HG02623 (cell line): ENCODE results near the gene FUT3.

Experiments
- ATAC-seq: cut with Tn5 transposase; IDR thresholded peaks from one replicate; pipeline ENCODE4 v1.9.1; 2021; ENCODE audit warnings: moderate library complexity; ENCODE audit not compliant: unreplicated experiment

Gene FUT3

DNA sequence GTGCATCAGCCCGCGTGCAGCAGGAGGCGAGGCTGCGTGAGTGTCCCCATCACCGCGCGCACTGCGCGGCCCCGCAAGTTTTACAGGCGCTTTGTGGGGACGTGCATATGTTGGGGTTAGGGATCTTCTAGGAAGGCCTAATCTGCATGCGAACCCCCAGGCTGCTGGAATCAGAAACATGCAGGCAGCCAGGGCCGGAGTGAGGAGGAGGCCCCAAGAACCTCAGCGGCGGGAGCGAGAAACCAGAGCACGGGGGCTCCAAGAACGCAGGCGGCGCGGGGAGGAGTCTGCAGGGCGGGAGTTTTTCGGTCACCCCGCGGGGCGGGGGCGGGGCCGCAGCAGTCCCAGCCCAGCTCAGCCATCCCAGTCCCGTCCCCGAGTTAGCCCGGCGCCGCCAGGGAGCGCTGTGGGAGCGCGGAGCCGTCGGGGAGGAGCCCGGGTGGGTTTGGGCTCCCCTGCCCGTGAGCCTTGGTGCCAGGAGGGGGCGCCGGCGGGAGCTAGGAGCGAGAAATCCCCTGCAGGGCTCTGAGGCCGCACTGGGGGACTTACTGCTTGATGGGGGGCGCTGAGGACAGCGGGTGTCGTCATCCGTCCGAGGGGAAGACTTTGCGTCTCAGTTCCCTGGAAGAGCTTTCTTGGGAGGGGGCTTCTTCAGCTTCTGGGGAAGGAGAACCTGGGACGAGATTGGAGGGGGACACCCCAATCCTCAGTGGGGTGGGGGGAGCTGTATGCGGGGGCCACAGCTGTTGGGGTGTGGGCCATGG, 47.3 kb downstream of the FUT3 start:
- peak; percentile 60 for ATAC-seq

DNA sequence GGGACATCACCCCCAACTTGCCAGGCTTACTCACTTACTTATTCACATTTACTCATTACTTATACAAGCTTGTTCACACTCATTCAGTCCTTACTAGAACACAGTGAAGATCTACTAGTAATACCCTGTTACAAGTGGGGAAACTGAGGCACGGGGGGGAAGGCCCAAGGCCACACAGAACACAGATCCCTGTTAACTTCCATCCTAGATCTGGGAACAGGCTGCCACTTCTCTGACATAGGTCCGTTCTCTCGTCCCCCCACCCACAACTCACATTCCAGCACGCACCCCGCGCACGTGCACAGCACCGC, 47.9 kb downstream of the FUT3 start:
- no peak for ATAC-seq

DNA sequence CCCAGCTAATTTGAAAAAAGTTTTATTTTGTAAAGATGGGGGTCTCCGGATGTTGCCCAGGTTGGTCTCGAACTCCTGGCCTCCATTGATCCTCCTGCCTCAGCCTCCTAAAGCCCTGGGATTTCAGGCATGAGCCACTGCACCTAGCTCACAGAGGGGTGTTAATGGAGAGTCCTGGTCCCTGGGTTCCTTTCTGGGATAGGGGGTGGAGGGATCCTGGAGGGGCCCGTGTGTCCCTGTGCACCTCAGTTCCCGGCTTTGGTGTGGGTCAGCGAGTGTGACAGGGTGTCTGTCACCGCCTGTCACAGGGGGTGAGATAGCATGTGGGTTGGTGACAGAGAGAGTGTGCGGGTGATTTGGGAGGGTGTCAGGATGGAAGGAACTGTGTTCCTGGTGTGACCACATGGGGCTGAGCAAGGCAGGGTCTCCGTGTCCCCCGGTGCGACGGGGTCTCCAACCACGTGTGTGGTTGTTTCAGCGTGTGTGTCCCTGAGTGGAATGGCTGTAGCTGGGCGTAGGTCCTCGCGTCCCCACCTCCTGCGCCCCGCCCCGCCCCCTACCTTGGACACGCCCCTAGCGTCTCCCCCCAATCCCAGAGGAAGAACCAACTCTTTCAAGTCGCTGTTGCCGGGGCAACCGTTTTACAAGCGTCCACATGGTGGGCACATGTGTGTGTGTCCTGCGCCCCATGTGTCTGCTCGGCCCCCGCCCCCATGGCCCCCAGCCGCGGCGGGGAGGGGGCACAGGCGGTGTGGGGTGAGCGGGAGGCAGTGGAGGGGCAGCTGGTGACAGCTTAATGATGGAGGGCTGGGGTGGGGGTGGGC, 49.2 kb downstream of the FUT3 start:
- no peak for ATAC-seq

DNA sequence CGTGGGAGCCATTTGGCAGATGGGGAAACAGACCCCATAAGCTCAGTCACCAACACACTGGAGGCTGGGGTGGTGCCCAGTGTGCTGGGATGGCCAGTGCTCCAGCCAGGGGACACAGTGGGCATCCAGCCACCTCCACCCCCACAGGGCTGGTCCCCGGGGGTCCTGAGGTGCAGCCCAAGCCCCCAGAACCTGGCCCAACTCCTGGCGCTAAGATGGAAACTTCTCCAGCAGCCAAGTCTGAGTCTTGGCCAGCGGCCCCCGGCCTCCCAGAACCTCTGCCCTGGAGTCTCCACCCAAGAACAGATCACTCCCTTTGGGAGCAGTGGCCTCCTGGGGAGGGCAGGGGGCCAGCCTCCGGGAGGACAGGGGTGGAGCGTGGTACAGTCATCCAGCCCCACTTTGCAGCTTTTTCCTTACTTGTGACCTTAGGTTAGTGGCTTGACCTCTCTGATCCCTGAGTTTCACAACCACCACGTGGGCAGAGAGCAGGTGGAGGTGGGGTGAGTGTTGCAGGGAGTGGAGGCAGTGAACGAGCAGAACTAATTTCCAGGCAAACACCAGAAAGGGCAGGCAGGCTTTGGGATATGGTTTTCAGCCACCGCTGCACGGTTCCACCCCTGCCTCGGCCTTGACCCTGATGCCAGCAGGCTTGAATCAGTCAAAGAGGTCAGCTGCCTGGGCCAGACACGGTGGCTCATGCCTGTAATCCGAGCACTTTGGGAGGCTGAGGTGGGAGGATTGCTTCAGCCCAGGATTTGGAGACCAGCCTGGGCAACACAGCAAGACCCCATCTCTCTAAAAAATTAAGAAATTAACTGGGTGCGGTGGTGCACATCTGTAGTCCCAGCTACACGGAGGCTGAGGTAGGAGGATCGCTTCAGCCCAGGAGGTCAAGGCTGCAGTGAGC, 50.6 kb downstream of the FUT3 start:
- ATAC-seq, result no peak

DNA sequence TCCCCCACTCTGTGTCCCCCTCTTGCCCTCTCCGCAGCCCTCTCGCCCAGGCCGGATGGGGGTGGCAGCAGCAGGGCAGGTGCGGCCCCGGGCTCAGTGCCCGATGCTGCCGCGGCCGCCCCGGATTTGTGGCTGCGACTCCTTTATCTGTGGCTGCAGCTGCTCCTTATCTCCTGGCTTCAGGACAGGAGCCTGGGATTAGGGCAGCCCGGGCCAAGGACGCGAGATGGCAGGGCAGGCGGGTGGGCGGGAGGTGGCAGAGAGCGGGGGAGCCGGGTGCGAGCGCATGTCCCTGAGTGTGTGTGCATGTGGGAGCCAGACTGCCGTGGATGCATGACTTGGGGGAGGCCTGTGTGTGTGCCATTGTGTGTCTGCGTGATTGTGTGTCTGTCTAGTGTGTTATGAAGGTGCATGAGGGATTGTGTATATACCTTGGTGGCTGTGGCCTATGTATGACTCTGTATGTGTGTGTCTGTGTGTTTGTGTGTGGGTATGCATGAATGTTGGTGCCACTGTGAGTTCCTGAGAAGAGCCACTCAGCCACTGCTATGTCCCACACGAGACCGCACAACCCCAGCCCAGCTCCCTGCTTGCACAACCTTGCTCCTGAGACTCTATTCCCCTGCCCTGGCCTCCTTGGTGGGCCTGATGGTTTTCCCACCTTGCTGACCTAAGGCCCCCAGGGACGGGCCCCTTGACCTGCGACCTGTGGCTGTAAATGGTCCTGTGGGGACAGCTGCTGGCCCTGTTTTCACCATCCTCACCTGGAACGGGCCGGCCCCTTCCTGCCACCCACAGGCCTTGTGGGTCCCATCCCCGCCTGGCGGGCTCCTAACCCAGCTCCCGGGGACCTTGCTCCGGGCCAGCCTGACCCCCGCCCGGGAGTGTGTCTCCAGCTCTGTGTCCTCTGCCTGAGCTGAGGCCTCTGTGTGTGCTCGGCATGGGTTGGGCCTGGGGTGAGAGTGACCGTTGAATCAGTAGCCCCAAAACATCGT, 51.7 kb downstream of the FUT3 start:
- no peak for ATAC-seq

DNA sequence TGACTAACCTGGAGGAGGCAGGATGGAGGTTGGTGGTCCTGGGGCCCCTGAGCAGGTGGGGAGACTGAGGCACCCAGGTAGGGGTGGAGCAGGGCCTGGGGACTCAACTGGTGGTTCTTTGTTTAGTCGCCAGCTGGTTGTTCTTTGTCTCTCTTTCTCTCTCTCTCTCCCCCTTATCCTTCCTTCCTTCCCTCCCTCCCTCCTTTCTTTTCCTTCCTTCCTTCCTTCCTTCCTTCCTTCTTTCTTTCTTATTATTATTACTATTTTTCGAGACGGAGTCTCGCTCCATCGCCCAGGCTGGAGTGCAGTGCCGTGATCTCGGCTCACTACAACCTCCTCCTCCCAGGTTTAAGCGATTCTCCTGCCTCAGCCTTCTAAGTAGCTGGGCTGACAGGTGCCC, 53.0 kb downstream of the FUT3 start:
- no peak for ATAC-seq

DNA sequence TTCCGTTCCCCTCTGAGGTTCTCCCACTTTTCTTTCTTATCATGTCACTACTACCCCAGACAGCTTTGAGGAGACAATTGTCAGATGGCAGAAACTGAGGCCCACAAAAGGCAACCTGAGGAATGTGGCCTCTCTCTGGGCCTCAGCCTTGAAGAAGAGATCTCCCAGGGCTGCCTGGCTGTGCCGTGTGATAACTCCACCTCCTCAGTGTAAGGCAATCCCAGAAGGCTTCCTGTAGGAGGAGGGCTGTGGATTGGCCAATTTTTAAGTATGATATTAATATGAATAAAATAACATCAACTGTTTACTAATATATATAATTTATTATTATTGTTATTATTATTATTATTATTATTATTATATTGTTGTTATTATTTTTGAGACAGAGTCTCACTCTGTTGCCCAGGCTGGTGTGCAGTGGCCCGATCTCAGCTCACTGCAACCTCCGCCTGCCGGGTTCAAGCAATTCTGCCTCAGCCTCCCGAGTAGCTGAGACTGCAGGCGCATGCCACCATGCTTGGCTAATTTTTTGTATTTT, 55.8 kb downstream of the FUT3 start:
- no peak for ATAC-seq

DNA sequence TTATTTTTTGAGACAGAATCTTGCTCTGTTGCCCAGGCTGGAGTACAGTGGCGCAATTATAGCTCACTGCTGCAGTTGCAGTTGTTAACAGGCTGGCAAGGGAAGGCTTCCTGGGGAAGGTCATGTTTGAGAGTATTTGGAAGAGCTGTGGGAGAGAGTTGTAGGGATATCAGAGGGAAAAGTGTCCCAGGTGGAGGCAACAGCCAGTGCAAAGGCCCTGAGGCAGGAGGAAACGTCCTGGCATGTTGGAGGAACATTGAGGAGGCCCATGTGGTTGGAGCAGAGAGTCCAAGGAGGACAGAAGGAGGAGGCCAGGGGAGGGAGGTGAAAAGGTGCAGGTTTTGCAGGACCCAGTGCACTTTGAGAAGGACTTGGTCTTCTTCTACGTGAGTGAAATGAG, 58.1 kb downstream of the FUT3 start:
- no peak for ATAC-seq
